Neural progenitor cell (in vitro differentiated cells): Measurements from ENCODE around the gene SLC22A5. TPM values are rescaled to one million over a fixed set of nuclear protein-coding genes. Genes with fewer than 3 reads are reported as not detected.

ENCODE experiments used
- DNase-seq: peaks from one replicate; pipeline ENCODE4 v3.0.0-alpha.2; 2016; ENCODE audit warnings: low spot score
- H2AFZ ChIP-seq: fragments of 200-600 bp; sonication (generic); replicated peaks from 2 replicates; pipeline ENCODE4 v1.6.1; 2016; ENCODE audit warnings: antibody characterized with exemption
- H3F3A ChIP-seq: fragments of 200-600 bp; sonication (generic); 2 replicates; pipeline ENCODE4 v1.6.1; 2016; ENCODE audit warnings: antibody characterized with exemption, low read depth
- H3K27ac ChIP-seq: fragments of 200-600 bp; sonication (generic); 2 replicates; pipeline ENCODE4 v1.5.1; 2016; ENCODE audit warnings: mild to moderate bottlenecking
- H3K27me3 ChIP-seq: fragments of 200-600 bp; sonication (generic); 2 replicates; pipeline ENCODE4 v1.6.1; 2016; ENCODE audit warnings: mild to moderate bottlenecking, moderate library complexity
- H3K36me3 ChIP-seq: fragments of 200-600 bp; sonication (generic); 2 replicates; pipeline ENCODE4 v1.5.1; 2016
- H3K4me1 ChIP-seq: fragments of 200-600 bp; sonication (generic); 2 replicates; pipeline ENCODE4 v1.6.1; 2016; ENCODE audit warnings: mixed run types
- H3K4me2 ChIP-seq: fragments of 200-600 bp; sonication (generic); 2 replicates; pipeline ENCODE4 v1.6.1; 2016
- H3K4me3 ChIP-seq: fragments of 200-600 bp; sonication (generic); 2 replicates; pipeline ENCODE4 v1.5.1; 2016
- H3K79me2 ChIP-seq: fragments of 200-600 bp; sonication (generic); 2 replicates; pipeline ENCODE4 v1.6.1; 2016; ENCODE audit warnings: low read depth
- H3K9ac ChIP-seq: fragments of 200-600 bp; sonication (generic); 2 replicates; pipeline ENCODE4 v1.6.1; 2016
- H3K9me3 ChIP-seq: fragments of 200-600 bp; sonication (generic); 2 replicates; pipeline ENCODE4 v1.5.1; 2016; ENCODE audit warnings: low read depth
- H4K20me1 ChIP-seq: fragments of 200-600 bp; sonication (generic); 2 replicates; pipeline ENCODE4 v1.6.1; 2016; ENCODE audit warnings: low read depth
- H3K27ac Mint-ChIP-seq: 3 replicates; pipeline ENCODE4 v1.8.0; 2021; ENCODE audit warnings: mixed read lengths
- H3K27me3 Mint-ChIP-seq: 2 replicates; pipeline ENCODE4 v1.8.0; 2022; ENCODE audit warnings: low read depth, mild to moderate bottlenecking, inconsistent platforms, moderate library complexity, mixed read lengths; ENCODE audit not compliant: insufficient read depth
- H3K36me3 Mint-ChIP-seq: 3 replicates; pipeline ENCODE4 v1.8.0; 2021; ENCODE audit warnings: mixed read lengths
- H3K4me1 Mint-ChIP-seq: 3 replicates; pipeline ENCODE4 v1.8.0; 2021; ENCODE audit warnings: mixed read lengths
- H3K4me3 Mint-ChIP-seq: 3 replicates; pipeline ENCODE4 v1.8.0; 2021; ENCODE audit warnings: mild to moderate bottlenecking, moderate library complexity, mixed read lengths
- H3K9me3 Mint-ChIP-seq: 3 replicates; pipeline ENCODE4 v1.8.0; 2020; ENCODE audit warnings: mixed read lengths
- EZH2 ChIP-seq: fragments of 200-600 bp; sonication (generic); IDR thresholded peaks from 2 replicates; pipeline ENCODE4 v1.6.1; 2017; ENCODE audit warnings: antibody characterized with exemption, mild to moderate bottlenecking, moderate library complexity
- EZH2phosphoT487 ChIP-seq: fragments of 200-600 bp; sonication (generic); IDR thresholded peaks from 2 replicates; pipeline ENCODE4 v1.6.1; 2017; ENCODE audit warnings: antibody characterized with exemption
- total RNA-seq: library from RNA; depleted of rRNA; stranded (reverse); fragments of >200 nt; gene quantifications from 2 replicates; pipeline ENCODE4 v1.2.3, GENCODE V29; 2015; ENCODE audit warnings: low replicate concordance
- TF ChIP-seq, protein P1 (sequence below): fragments of 200-600 bp; sonication (generic); IDR thresholded peaks from 2 replicates; pipeline ENCODE4 v1.5.1; 2017; ENCODE audit warnings: antibody characterized with exemption, mild to moderate bottlenecking

SLC22A5 gene
- total RNA-seq, 1 donor from 2014 or later = 3.1 TPM

DNA sequence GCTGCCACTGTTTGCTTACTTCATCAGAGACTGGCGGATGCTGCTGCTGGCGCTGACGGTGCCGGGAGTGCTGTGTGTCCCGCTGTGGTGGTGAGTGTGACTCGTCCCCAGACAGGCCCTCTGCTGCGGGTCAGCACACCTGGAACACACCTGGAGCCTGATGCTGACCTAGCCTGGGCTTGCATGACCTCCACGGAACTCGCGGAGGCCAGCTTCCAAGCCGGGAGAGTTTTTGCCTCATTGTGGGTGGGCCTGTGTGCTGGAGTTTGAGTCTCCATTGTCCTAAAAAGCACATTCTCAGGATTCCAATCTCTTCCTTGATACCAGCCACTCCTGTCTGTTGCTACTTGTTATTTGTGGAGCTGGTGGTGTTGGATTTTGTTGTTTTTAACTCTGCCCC is 47.2 kb upstream of the SLC22A5 start:
- Mint-ChIP-seq H3K9me3 (no peaks in the 10 kb centered on the region), H3K36me3 (no peaks in the 10 kb centered on the region), H3K4me3 (no peak overlapping the region), H3K4me1 (peaks cover 20% of the 10 kb centered on the region), H3K27ac (no peak overlapping the region), H3K27me3 (peaks cover 3% of the 10 kb centered on the region)
- Histone ChIP-seq H3K27me3 (no peaks in the 10 kb centered on the region), H2AFZ (peak overlapping the region; percentile 56), H3K27ac (no peak overlapping the region), H3K4me1 (peaks cover 10% of the 10 kb centered on the region), H4K20me1 (no peaks in the 10 kb centered on the region), H3K9me3 (no peaks in the 10 kb centered on the region), H3K4me3 (peak overlapping the region; percentile 25), H3K36me3 (no peaks in the 10 kb centered on the region), H3F3A (no peaks in the 10 kb centered on the region), H3K79me2 (no peaks in the 10 kb centered on the region), H3K4me2 (peak overlapping the region; percentile 67), H3K9ac (no peak overlapping the region)
- TF ChIP-seq EZH2phosphoT487 = no peak
- no peak for TF ChIP-seq EZH2
- TF ChIP-seq, protein P1, sequence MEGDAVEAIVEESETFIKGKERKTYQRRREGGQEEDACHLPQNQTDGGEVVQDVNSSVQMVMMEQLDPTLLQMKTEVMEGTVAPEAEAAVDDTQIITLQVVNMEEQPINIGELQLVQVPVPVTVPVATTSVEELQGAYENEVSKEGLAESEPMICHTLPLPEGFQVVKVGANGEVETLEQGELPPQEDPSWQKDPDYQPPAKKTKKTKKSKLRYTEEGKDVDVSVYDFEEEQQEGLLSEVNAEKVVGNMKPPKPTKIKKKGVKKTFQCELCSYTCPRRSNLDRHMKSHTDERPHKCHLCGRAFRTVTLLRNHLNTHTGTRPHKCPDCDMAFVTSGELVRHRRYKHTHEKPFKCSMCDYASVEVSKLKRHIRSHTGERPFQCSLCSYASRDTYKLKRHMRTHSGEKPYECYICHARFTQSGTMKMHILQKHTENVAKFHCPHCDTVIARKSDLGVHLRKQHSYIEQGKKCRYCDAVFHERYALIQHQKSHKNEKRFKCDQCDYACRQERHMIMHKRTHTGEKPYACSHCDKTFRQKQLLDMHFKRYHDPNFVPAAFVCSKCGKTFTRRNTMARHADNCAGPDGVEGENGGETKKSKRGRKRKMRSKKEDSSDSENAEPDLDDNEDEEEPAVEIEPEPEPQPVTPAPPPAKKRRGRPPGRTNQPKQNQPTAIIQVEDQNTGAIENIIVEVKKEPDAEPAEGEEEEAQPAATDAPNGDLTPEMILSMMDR = no peak
- DNase-seq = peak; percentile 81

DNA sequence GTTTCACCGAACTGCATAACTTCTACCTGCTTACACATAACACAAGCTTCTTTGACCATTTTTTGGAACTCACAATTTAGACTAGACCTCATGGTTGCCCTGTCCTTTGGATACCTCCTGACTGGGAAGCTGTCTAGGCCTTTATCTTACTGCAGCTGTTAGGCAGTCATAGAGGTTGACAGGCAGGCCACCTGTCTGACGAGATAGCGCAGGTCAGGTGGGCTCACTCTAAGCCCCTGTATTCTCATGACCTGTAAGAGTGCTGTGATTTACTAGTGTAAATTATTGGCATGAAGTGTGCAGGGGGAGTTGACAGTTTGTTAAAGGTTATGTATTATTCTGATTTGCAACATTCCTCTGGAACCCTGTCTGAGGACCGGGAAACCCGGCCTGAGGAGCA is 46.3 kb upstream of the SLC22A5 start:
- no peaks in the 10 kb centered on the region for H3K79me2 ChIP-seq
- H3K9me3 ChIP-seq = no peaks in the 10 kb centered on the region
- H4K20me1 ChIP-seq = no peaks in the 10 kb centered on the region
- H3K4me1 Mint-ChIP-seq = peaks cover 20% of the 10 kb centered on the region
- H3K9me3 Mint-ChIP-seq = no peaks in the 10 kb centered on the region
- peak overlapping the region; percentile 67 for H3K4me2 ChIP-seq
- no peak overlapping the region for H3K27ac Mint-ChIP-seq
- no peaks in the 10 kb centered on the region for H3K27me3 ChIP-seq
- DNase-seq = no peak
- H3K27me3 Mint-ChIP-seq = peaks cover 3% of the 10 kb centered on the region
- no peak overlapping the region for H3K4me3 ChIP-seq
- H3K36me3 ChIP-seq = no peaks in the 10 kb centered on the region
- no peaks in the 10 kb centered on the region for H3F3A ChIP-seq
- H3K4me3 Mint-ChIP-seq = no peak overlapping the region
- H3K4me1 ChIP-seq = peaks cover 10% of the 10 kb centered on the region
- H3K27ac ChIP-seq = no peak overlapping the region
- no peak overlapping the region for H3K9ac ChIP-seq
- no peaks in the 10 kb centered on the region for H3K36me3 Mint-ChIP-seq
- no peak for TF ChIP-seq EZH2phosphoT487
- TF ChIP-seq, protein P1 = no peak
- TF ChIP-seq EZH2 = no peak
- no peak overlapping the region for H2AFZ ChIP-seq

DNA sequence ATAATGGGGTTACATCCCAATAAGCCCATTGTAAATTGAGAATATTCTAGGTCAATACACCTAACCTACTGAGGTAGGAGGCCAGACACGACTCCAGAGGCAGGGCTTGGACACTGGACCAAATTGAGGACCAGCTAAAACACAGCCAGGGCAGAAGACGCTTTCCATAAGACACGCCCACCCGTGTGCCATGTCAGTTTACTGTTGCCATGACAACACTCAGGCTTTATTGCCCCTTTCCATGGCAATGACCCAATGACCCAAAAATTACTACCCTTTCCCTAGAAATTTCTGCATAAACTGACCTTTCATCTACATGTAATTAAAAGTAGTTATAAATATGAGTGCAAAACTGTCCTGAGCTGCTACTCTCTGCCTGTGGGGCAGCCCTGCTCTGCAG is 43.8 kb upstream of the SLC22A5 start:
- Histone ChIP-seq H3K9me3 (no peaks in the 10 kb centered on the region), H3K27me3 (no peaks in the 10 kb centered on the region), H2AFZ (no peak overlapping the region), H3K27ac (no peak overlapping the region), H3F3A (no peaks in the 10 kb centered on the region), H4K20me1 (no peaks in the 10 kb centered on the region), H3K4me3 (no peak overlapping the region), H3K4me1 (peaks cover 10% of the 10 kb centered on the region), H3K9ac (no peak overlapping the region), H3K4me2 (no peak overlapping the region), H3K79me2 (no peaks in the 10 kb centered on the region), H3K36me3 (no peaks in the 10 kb centered on the region)
- Mint-ChIP-seq H3K4me1 (peaks cover 20% of the 10 kb centered on the region), H3K36me3 (no peaks in the 10 kb centered on the region), H3K27ac (no peak overlapping the region), H3K9me3 (no peaks in the 10 kb centered on the region), H3K27me3 (peaks cover 3% of the 10 kb centered on the region), H3K4me3 (no peak overlapping the region)
- TF ChIP-seq EZH2 (no peak), EZH2phosphoT487 (no peak)
- TF ChIP-seq, protein P1 = no peak
- DNase-seq = no peak
